Testis (tissue), 2 donors: ENCODE data around the gene PMF1.

ENCODE experiments used
- POLR2A ChIP-seq: fragments of 450-650 bp; IDR thresholded peaks from one replicate; pipeline ENCODE4 v1.6.1; 2017; ENCODE audit warnings: antibody characterized with exemption, mild to moderate bottlenecking, moderate library complexity
- TF ChIP-seq, protein P1 (sequence below), 3 experiments: fragments of 450-650 bp in 2 of 3; fragments of 200-600 bp in 1 of 3; sonication (generic) in 1 of 3; IDR thresholded peaks; one replicate each; pipeline ENCODE4 v1.5.1; 2016 to 2019; ENCODE audit warnings: antibody characterized with exemption in 3 of 3, mild to moderate bottlenecking in 2 of 3, moderate library complexity in 1 of 3

DNA sequence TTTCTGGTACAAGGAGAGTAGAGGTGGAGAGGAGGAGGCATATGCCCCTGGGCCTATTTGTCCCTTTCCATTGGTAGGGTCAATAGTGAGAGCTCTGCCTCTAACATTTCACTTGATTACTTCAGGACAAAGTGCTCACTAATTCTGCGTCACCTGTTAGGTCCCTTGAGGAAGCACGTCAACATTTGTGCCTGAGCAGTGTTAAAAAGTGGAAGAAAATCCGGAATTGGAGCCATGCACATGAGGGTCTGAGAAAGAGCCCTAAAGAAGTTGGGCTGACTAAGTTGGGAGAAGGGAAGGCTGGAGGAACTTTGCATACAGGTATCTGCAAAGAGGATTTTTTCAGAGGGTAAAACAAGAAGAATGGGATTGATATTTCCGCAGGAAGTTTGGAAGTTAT is 17.0 kb upstream of the PMF1 start:
- TF ChIP-seq, protein P1, sequence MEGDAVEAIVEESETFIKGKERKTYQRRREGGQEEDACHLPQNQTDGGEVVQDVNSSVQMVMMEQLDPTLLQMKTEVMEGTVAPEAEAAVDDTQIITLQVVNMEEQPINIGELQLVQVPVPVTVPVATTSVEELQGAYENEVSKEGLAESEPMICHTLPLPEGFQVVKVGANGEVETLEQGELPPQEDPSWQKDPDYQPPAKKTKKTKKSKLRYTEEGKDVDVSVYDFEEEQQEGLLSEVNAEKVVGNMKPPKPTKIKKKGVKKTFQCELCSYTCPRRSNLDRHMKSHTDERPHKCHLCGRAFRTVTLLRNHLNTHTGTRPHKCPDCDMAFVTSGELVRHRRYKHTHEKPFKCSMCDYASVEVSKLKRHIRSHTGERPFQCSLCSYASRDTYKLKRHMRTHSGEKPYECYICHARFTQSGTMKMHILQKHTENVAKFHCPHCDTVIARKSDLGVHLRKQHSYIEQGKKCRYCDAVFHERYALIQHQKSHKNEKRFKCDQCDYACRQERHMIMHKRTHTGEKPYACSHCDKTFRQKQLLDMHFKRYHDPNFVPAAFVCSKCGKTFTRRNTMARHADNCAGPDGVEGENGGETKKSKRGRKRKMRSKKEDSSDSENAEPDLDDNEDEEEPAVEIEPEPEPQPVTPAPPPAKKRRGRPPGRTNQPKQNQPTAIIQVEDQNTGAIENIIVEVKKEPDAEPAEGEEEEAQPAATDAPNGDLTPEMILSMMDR (IDR thresholded peaks at IDR 0.05): no peak
- TF ChIP-seq POLR2A: no peak
